SK-N-SH (cell line): ENCODE measurements around the gene ARHGAP23. TPM values are rescaled to one million over a fixed set of nuclear protein-coding genes. Genes with fewer than 3 reads are reported as not detected.

Experiments used
- CTCF ChIA-PET: fragments of 300-600, 350-600 bp; formaldehyde crosslinking; extraction: SDS; loops from one replicate; lab custom pipeline; 2021; lab: Yijun Ruan, JAX
- POLR2A ChIA-PET: fragments of 350-600 bp; sonication (Branson Sonifier 250); formaldehyde crosslinking; extraction: SDS; loops from one replicate; lab custom pipeline; 2020; ENCODE audit warnings: antibody characterized with exemption, inconsistent platforms; lab: Yijun Ruan, JAX
- DNase-seq: peaks from one replicate; pipeline ENCODE4 v3.0.0; 2012
- H2AFZ ChIP-seq: fragments of 200-600 bp; sonication (generic); 2 replicates; pipeline ENCODE4 v1.8.1; 2016; ENCODE audit warnings: antibody characterized with exemption, mild to moderate bottlenecking, low read depth
- H3F3A ChIP-seq: fragments of 200-600 bp; sonication (generic); replicated peaks from 2 replicates; pipeline ENCODE3; 2016; ENCODE audit warnings: antibody characterized with exemption, mild to moderate bottlenecking; ENCODE audit not compliant: insufficient read depth
- H3K27ac ChIP-seq, 2 experiments: fragments of 200-500 bp in 1 of 2; fragments of 200-600 bp in 1 of 2; sonication (Bioruptor generic) in 1 of 2; sonication (generic), shearing (Covaris generic) in 1 of 2; 2 replicates each; pipeline versions ENCODE4 v1.5.1 to v1.6.1; 2014 to 2016; ENCODE audit warnings: low read depth in 2 of 2, inconsistent platforms in 1 of 2, low read length in 1 of 2, mild to moderate bottlenecking in 1 of 2, mixed read lengths in 1 of 2
- H3K27me3 ChIP-seq: fragments of 200-600 bp; sonication (generic), shearing (Covaris generic); 2 replicates; pipeline ENCODE4 v1.6.1; 2016; ENCODE audit warnings: mixed run types; ENCODE audit not compliant: insufficient read depth
- H3K36me3 ChIP-seq, 2 experiments: fragments of 200-500 bp in 1 of 2; fragments of 200-600 bp in 1 of 2; sonication (Bioruptor generic) in 1 of 2; sonication (generic) in 1 of 2; replicated peaks in 1 of 2; 2 replicates each; pipeline versions ENCODE3 to v1.5.1; 2014 to 2016; ENCODE audit warnings: low read length in 1 of 2, mild to moderate bottlenecking in 1 of 2; ENCODE audit not compliant: insufficient read depth in 2 of 2, control insufficient read depth in 1 of 2
- H3K4me1 ChIP-seq, 2 experiments: fragments of 200-500 bp in 1 of 2; fragments of 200-600 bp in 1 of 2; sonication (Bioruptor generic) in 1 of 2; sonication (generic), shearing (Covaris generic) in 1 of 2; 2 replicates each; pipeline versions ENCODE4 v1.5.1 to v1.6.1; 2014 to 2016; ENCODE audit warnings: low read depth in 1 of 2, low read length in 1 of 2, mixed run types in 1 of 2; ENCODE audit not compliant: insufficient read depth in 2 of 2, control insufficient read depth in 1 of 2
- H3K4me2 ChIP-seq: fragments of 200-600 bp; sonication (generic), shearing (Covaris generic); 2 replicates; pipeline ENCODE4 v1.6.1; 2017; ENCODE audit warnings: mixed run types
- H3K4me3 ChIP-seq, 2 experiments: fragments of 200-500 bp in 1 of 2; fragments of 200-600 bp in 1 of 2; sonication (Bioruptor generic) in 1 of 2; sonication (generic), shearing (Covaris generic) in 1 of 2; 2 replicates each; pipeline versions ENCODE4 v1.5.1 to v1.8.1; 2014 to 2016; ENCODE audit warnings: low read depth in 2 of 2, inconsistent platforms in 1 of 2, low read length in 1 of 2, mild to moderate bottlenecking in 1 of 2, mixed read lengths in 1 of 2, moderate library complexity in 1 of 2
- H3K79me2 ChIP-seq: fragments of 200-600 bp; sonication (generic); 2 replicates; pipeline ENCODE4 v1.8.1; 2017; ENCODE audit warnings: mild to moderate bottlenecking; ENCODE audit not compliant: insufficient read depth
- H3K9ac ChIP-seq: fragments of 200-600 bp; sonication (generic); 2 replicates; pipeline ENCODE4 v1.6.1; 2017; ENCODE audit warnings: mixed run types
- H3K9me2 ChIP-seq: fragments of 200-600 bp; sonication (generic); 2 replicates; pipeline ENCODE4 v1.6.1; 2017; ENCODE audit warnings: mixed run types
- H3K9me3 ChIP-seq: fragments of 200-600 bp; sonication (generic); 2 replicates; pipeline ENCODE4 v1.6.1; 2017; ENCODE audit warnings: mixed run types, mild to moderate bottlenecking, moderate library complexity
- H4K20me1 ChIP-seq: fragments of 200-600 bp; sonication (generic); 2 replicates; pipeline ENCODE4 v1.6.1; 2017; ENCODE audit warnings: mild to moderate bottlenecking, mixed run types; ENCODE audit not compliant: insufficient read depth
- ELF1 ChIP-seq: IDR thresholded peaks from 2 replicates; pipeline ENCODE4 v1.4.0; 2012
- EP300 ChIP-seq, 2 experiments: IDR thresholded peaks; 2 replicates each; pipeline versions ENCODE4 v1.4.0 to v1.6.1; 2012; ENCODE audit warnings: borderline replicate concordance in 1 of 2, low read depth in 1 of 2, low read length in 1 of 2
- MAX ChIP-seq: IDR thresholded peaks from 2 replicates; pipeline ENCODE4 v1.4.0; 2012; ENCODE audit warnings: low read depth
- MEF2A ChIP-seq: IDR thresholded peaks from 2 replicates; pipeline ENCODE4 v1.4.0; 2012; ENCODE audit warnings: low read depth, borderline replicate concordance
- MXI1 ChIP-seq: IDR thresholded peaks from 2 replicates; pipeline ENCODE4 v1.6.1; 2012; ENCODE audit warnings: mild to moderate bottlenecking, low read depth, low read length, improper control_type of control experiment
- RCOR1 ChIP-seq: fragments of 150-350 bp; IDR thresholded peaks from 2 replicates; pipeline ENCODE4 v1.6.1; 2017; ENCODE audit warnings: antibody characterized with exemption, low read length
- RFX5 ChIP-seq: IDR thresholded peaks from 2 replicates; pipeline ENCODE4 v1.6.1; 2012; ENCODE audit warnings: mild to moderate bottlenecking, improper control_type of control experiment, low read length
- SIN3A ChIP-seq: IDR thresholded peaks from 2 replicates; pipeline ENCODE4 v1.6.1; 2012; ENCODE audit warnings: low read depth, mild to moderate bottlenecking, low read length, moderate library complexity, borderline replicate concordance
- SMC3 ChIP-seq: IDR thresholded peaks from 2 replicates; pipeline ENCODE4 v1.6.1; 2012; ENCODE audit warnings: low read depth, low read length, improper control_type of control experiment
- TAF1 ChIP-seq: IDR thresholded peaks from 2 replicates; pipeline ENCODE4 v1.6.1; 2012; ENCODE audit warnings: low read depth, mild to moderate bottlenecking, low read length, moderate library complexity, borderline replicate concordance
- TCF12 ChIP-seq: IDR thresholded peaks from 2 replicates; pipeline ENCODE4 v1.4.0; 2012
- TEAD4 ChIP-seq: IDR thresholded peaks from 2 replicates; pipeline ENCODE4 v1.4.0; 2012; ENCODE audit warnings: mild to moderate bottlenecking, borderline replicate concordance; ENCODE audit not compliant: insufficient read depth
- USF1 ChIP-seq: IDR thresholded peaks from 2 replicates; pipeline ENCODE4 v1.4.0; 2012; ENCODE audit warnings: low read depth, borderline replicate concordance
- WGBS: methylation state at CpG from one replicate; pipeline ENCODE4 v1.1.6; 2017; ENCODE audit warnings: low lambda C conversion rate; 5-methylcytosine and 5-hydroxymethylcytosine counted together
- polyA plus RNA-seq, 3 experiments: library from polyadenylated mRNA; depleted of rRNA; stranded (reverse); fragments of >200 nt; gene quantifications; 2 replicates each; pipeline ENCODE4 v1.2.3, GENCODE V29; 2012
- TF ChIP-seq, protein P1 (sequence below): fragments of 200-600 bp; sonication (generic); IDR thresholded peaks from 2 replicates; pipeline ENCODE4 v1.6.1; 2017; ENCODE audit warnings: antibody characterized with exemption, mild to moderate bottlenecking, moderate library complexity

ARHGAP23 gene
- polyA plus RNA-seq, 1 of the 3 experiments (the other 2 are of a cell fraction), result 19.2 TPM

GRCh38 chr17:38449364-38449763, 21.1 kb downstream of the ARHGAP23 start:
- no peak overlapping the region for H2AFZ ChIP-seq
- no peak overlapping the region for H3K4me3 ChIP-seq
- 89% methylated on average over 14 of the region's 15 CpGs for WGBS
- peaks cover 0 to 8% of the 10 kb centered on the region in 2 experiments for H3K36me3 ChIP-seq
- CTCF ChIA-PET, result interaction anchor here (1.0 to 1.6 kb wide), 2 partner anchors 36 to 43 kb away, joined by 3 to 5 read pairs; no protein-coding TSS in a partner anchor
- H3K79me2 ChIP-seq, result peaks cover 93% of the 10 kb centered on the region
- no peak overlapping the region for H3K9ac ChIP-seq
- H3K9me2 ChIP-seq, result no peaks in the 10 kb centered on the region
- H3K4me2 ChIP-seq, result no peak overlapping the region
- DNase-seq, result no peak
- H3K4me1 ChIP-seq, result peaks cover 24 to 50% of the 10 kb centered on the region in 2 experiments; a peak in 3 of 4 replicates
- H3F3A ChIP-seq, result peaks cover 6% of the 10 kb centered on the region
- POLR2A ChIA-PET, result no interaction called here
- no peak for TF ChIP-seq RCOR1
- TF ChIP-seq TAF1, result no peak
- no peak for TF ChIP-seq SIN3A
- no peak for TF ChIP-seq EP300 (IDR thresholded peaks at IDR 0.05; ENCODE audit: borderline replicate concordance in 1 of 2, low read depth in 1 of 2, low read length in 1 of 2)
- no peak for TF ChIP-seq RFX5
- TF ChIP-seq MAX, result no peak
- TF ChIP-seq, protein P1, sequence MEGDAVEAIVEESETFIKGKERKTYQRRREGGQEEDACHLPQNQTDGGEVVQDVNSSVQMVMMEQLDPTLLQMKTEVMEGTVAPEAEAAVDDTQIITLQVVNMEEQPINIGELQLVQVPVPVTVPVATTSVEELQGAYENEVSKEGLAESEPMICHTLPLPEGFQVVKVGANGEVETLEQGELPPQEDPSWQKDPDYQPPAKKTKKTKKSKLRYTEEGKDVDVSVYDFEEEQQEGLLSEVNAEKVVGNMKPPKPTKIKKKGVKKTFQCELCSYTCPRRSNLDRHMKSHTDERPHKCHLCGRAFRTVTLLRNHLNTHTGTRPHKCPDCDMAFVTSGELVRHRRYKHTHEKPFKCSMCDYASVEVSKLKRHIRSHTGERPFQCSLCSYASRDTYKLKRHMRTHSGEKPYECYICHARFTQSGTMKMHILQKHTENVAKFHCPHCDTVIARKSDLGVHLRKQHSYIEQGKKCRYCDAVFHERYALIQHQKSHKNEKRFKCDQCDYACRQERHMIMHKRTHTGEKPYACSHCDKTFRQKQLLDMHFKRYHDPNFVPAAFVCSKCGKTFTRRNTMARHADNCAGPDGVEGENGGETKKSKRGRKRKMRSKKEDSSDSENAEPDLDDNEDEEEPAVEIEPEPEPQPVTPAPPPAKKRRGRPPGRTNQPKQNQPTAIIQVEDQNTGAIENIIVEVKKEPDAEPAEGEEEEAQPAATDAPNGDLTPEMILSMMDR, result no peak
- TF ChIP-seq USF1, result no peak
- no peak for TF ChIP-seq MXI1
- TF ChIP-seq TEAD4, result no peak
- no peak for TF ChIP-seq MEF2A
- peaks cover 4% of the 10 kb centered on the region for H4K20me1 ChIP-seq
- no peaks in the 10 kb centered on the region for H3K9me3 ChIP-seq
- H3K27me3 ChIP-seq, result no peaks in the 10 kb centered on the region
- 0 out of 4 replicates have a peak overlapping the region, but pooled peaks of 1 of the 2 experiments have one; percentile 17 for H3K27ac ChIP-seq

GRCh38 chr17:38450557-38451029, 22.3 kb downstream of the ARHGAP23 start:
- Histone ChIP-seq H3K4me2 (peak overlapping the region; percentile 73), H3K4me1 (peaks cover 35 to 59% of the 10 kb centered on the region in 2 experiments; a peak in 3 of 4 replicates), H3K36me3 (peaks cover 0 to under 1% of the 10 kb centered on the region in 2 experiments), H3K27ac (peak overlapping the region; percentile 51 to 74; a peak in 3 of 4 replicates), H3K79me2 (peaks cover 93% of the 10 kb centered on the region), H3K9ac (peak overlapping the region; percentile 45; the same call in 1 of the 2 replicates), H2AFZ (no peak overlapping the region), H3F3A (peaks cover 6% of the 10 kb centered on the region), H3K4me3 (peak overlapping the region in 1 of 2 experiments; percentile 14; a peak in 1 of 4 replicates), H4K20me1 (peaks cover 10% of the 10 kb centered on the region), H3K9me3 (no peaks in the 10 kb centered on the region), H3K27me3 (no peaks in the 10 kb centered on the region), H3K9me2 (no peaks in the 10 kb centered on the region)
- 66% methylated on average over 6 of the region's 6 CpGs for WGBS
- ChIA-PET CTCF (interaction anchor here (0.8 to 3.3 kb wide), 7 partner anchors 14 to 158 kb away, joined by 3 to 14 read pairs (median 4); no protein-coding TSS in a partner anchor), POLR2A (no interaction called here)
- DNase-seq, result no peak
- TF ChIP-seq SMC3 (no peak), MEF2A (no peak), TAF1 (0 out of 2 replicates have a peak, but pooled peaks have one; percentile 3), ELF1 (peak; percentile 43; the same call in 1 of the 2 replicates), TCF12 (no peak)
